Thyroid gland (tissue), 4 donors: ENCODE measurements around the gene TLR10.
"Not testable (repeated sequence)": the region's sequence is repeated elsewhere in the genome, so short reads cannot be mapped to it uniquely, and the experiment has no call there.

Experiments
- POLR2A ChIP-seq, 2 donors: fragments of 450-650 bp; IDR thresholded peaks; one replicate each; pipeline ENCODE4 v1.6.1; 2017; ENCODE audit warnings: antibody characterized with exemption in 2 of 2, mild to moderate bottlenecking in 2 of 2, moderate library complexity in 1 of 2
- TF ChIP-seq, protein P1 (sequence below), 6 experiments: fragments of 200-600 bp in 3 of 6; fragments of 450-650 bp in 3 of 6; sonication (generic) in 3 of 6; IDR thresholded peaks; one replicate each; pipeline ENCODE4 v1.5.1; 2016 to 2019; ENCODE audit warnings: antibody characterized with exemption in 6 of 6, mild to moderate bottlenecking in 2 of 6, inconsistent platforms in 1 of 6, moderate library complexity in 1 of 6

DNA sequence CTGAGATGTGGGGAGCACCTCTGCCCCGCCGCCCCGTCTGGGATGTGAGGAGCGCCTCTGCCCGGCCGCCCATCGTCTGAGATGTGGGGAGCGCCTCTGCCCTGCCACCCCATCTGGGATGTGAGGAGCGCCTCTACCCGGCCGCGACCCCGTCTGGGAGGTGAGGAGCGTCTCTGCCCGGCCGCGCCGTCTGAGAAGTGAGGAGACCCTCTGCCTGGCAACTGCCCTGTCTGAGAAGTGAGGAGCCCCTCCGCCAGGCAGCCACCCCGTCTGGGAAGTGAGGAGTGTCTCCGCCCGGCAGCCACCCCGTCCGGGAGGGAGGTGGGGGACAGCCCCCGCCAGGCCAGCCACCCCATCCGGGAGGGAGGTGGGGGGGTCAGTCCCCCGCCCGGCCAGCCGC is 24.7 kb upstream of the TLR10 start:
- TF ChIP-seq, protein P1, sequence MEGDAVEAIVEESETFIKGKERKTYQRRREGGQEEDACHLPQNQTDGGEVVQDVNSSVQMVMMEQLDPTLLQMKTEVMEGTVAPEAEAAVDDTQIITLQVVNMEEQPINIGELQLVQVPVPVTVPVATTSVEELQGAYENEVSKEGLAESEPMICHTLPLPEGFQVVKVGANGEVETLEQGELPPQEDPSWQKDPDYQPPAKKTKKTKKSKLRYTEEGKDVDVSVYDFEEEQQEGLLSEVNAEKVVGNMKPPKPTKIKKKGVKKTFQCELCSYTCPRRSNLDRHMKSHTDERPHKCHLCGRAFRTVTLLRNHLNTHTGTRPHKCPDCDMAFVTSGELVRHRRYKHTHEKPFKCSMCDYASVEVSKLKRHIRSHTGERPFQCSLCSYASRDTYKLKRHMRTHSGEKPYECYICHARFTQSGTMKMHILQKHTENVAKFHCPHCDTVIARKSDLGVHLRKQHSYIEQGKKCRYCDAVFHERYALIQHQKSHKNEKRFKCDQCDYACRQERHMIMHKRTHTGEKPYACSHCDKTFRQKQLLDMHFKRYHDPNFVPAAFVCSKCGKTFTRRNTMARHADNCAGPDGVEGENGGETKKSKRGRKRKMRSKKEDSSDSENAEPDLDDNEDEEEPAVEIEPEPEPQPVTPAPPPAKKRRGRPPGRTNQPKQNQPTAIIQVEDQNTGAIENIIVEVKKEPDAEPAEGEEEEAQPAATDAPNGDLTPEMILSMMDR (IDR thresholded peaks at IDR 0.05): not testable (repeated sequence)
- not testable (repeated sequence) for TF ChIP-seq POLR2A (IDR thresholded peaks at IDR 0.05)
